Hepatocyte (in vitro differentiated cells): ENCODE measurements around the gene THRAP3. TPM values are rescaled to one million over a fixed set of nuclear protein-coding genes. Genes with fewer than 3 reads are reported as not detected.

Experiments used
- DNase-seq: peaks from one replicate; pipeline ENCODE4 v3.0.0-alpha.2; 2016; ENCODE audit warnings: low spot score
- H2AFZ ChIP-seq: fragments of 200-600 bp; sonication (generic); 2 replicates; pipeline ENCODE4 v1.6.0; 2016; ENCODE audit warnings: antibody characterized with exemption, mild to moderate bottlenecking
- H3K27ac ChIP-seq: fragments of 200-600 bp; sonication (generic); 2 replicates; pipeline ENCODE4 v1.5.1; 2016; ENCODE audit warnings: mild to moderate bottlenecking
- H3K27me3 ChIP-seq: fragments of 200-600 bp; sonication (generic); 2 replicates; pipeline ENCODE4 v1.6.1; 2016
- H3K36me3 ChIP-seq: fragments of 200-600 bp; sonication (generic); replicated peaks from 2 replicates; pipeline ENCODE4 v1.5.1; 2016; ENCODE audit warnings: low read depth; ENCODE audit not compliant: insufficient read depth
- H3K4me1 ChIP-seq: fragments of 200-600 bp; sonication (generic); 2 replicates; pipeline ENCODE4 v1.5.1; 2016; ENCODE audit warnings: mild to moderate bottlenecking, moderate library complexity; ENCODE audit not compliant: insufficient read depth
- H3K4me2 ChIP-seq: fragments of 200-600 bp; sonication (generic); 2 replicates; pipeline ENCODE4 v1.6.0; 2016
- H3K4me3 ChIP-seq: fragments of 200-600 bp; sonication (generic); 2 replicates; pipeline ENCODE4 v1.5.1; 2016; ENCODE audit warnings: mild to moderate bottlenecking
- H3K79me2 ChIP-seq: fragments of 200-600 bp; sonication (generic); 2 replicates; pipeline ENCODE4 v1.6.0; 2017; ENCODE audit warnings: mild to moderate bottlenecking
- H3K9me2 ChIP-seq: fragments of 200-600 bp; sonication (generic); replicated peaks from 2 replicates; pipeline ENCODE4 v1.6.0; 2017; ENCODE audit warnings: mild to moderate bottlenecking; ENCODE audit not compliant: insufficient read depth
- H3K9me3 ChIP-seq: fragments of 200-600 bp; sonication (generic); 2 replicates; pipeline ENCODE4 v1.5.1; 2016; ENCODE audit warnings: low read depth, mild to moderate bottlenecking
- H4K20me1 ChIP-seq: fragments of 200-600 bp; sonication (generic); 2 replicates; pipeline ENCODE4 v1.6.0; 2016; ENCODE audit warnings: mild to moderate bottlenecking; ENCODE audit not compliant: insufficient read depth, poor library complexity, severe bottlenecking
- CTCF ChIP-seq: fragments of 200-600 bp; sonication (generic); IDR thresholded peaks from 2 replicates; pipeline ENCODE4 v1.5.1; 2016; ENCODE audit warnings: antibody characterized with exemption, mild to moderate bottlenecking; ENCODE audit not compliant: poor library complexity
- EZH2 ChIP-seq: fragments of 200-600 bp; sonication (generic); IDR thresholded peaks from 2 replicates; pipeline ENCODE4 v1.6.1; 2016; ENCODE audit warnings: antibody characterized with exemption, mild to moderate bottlenecking, borderline replicate concordance
- EZH2phosphoT487 ChIP-seq: fragments of 200-600 bp; sonication (generic); IDR thresholded peaks from one replicate; pipeline ENCODE4 v1.6.1; 2018; ENCODE audit warnings: antibody characterized with exemption, mild to moderate bottlenecking, low read depth, moderate library complexity; ENCODE audit not compliant: unreplicated experiment, severe bottlenecking
- WGBS: methylation state at CpG from one replicate; pipeline ENCODE4 v1.1.6; 2016; ENCODE audit warnings: low lambda C conversion rate; ENCODE audit errors: missing lambda C conversion rate; 5-methylcytosine and 5-hydroxymethylcytosine counted together
- polyA plus RNA-seq: library from polyadenylated mRNA; unstranded; fragments of >200 nt; fragmentation: Nextera tagmentation; extraction: Ambion mirVana; gene quantifications from 2 replicates; pipeline ENCODE4 v1.2.1, GENCODE V29; 2016
- total RNA-seq: library from RNA; depleted of rRNA; stranded (reverse); fragments of >200 nt; gene quantifications from 2 replicates; pipeline ENCODE4 v1.2.3, GENCODE V29; 2014

The THRAP3 gene
- total and polyA plus RNA-seq, 2 experiments from 2014 or later, result 45.8 to 82.7 TPM

- peak; percentile 60 for DNase-seq
- Histone ChIP-seq H3K27ac (peak overlapping the region; percentile 93), H3K36me3 (no peaks in the 10 kb centered on the region), H3K4me2 (peak overlapping the region; percentile 95), H3K4me3 (no peak overlapping the region), H3K79me2 (no peaks in the 10 kb centered on the region), H2AFZ (no peak overlapping the region), H4K20me1 (no peaks in the 10 kb centered on the region), H3K9me3 (no peaks in the 10 kb centered on the region), H3K9me2 (no peaks in the 10 kb centered on the region), H3K27me3 (no peaks in the 10 kb centered on the region), H3K4me1 (peaks cover 10% of the 10 kb centered on the region)
- TF ChIP-seq EZH2phosphoT487 (no peak), CTCF (no peak), EZH2 (no peak)
- 76% methylated on average over 9 of the region's 10 CpGs for WGBS
Measured at GRCh38 chr1:36304970-36305914, 81.0 kb downstream of the THRAP3 start.

- Histone ChIP-seq H3K9me2 (no peaks in the 10 kb centered on the region), H3K9me3 (no peaks in the 10 kb centered on the region), H4K20me1 (no peaks in the 10 kb centered on the region), H3K27ac (peak overlapping the region; percentile 93), H3K79me2 (no peaks in the 10 kb centered on the region), H3K4me1 (peaks cover 10% of the 10 kb centered on the region), H3K4me2 (peak overlapping the region; percentile 95), H3K36me3 (no peaks in the 10 kb centered on the region), H3K4me3 (no peak overlapping the region), H3K27me3 (no peaks in the 10 kb centered on the region), H2AFZ (no peak overlapping the region)
- TF ChIP-seq CTCF (no peak), EZH2phosphoT487 (no peak), EZH2 (no peak)
- peak; percentile 54 for DNase-seq
- WGBS, result 36% methylated on average over 7 of the region's 7 CpGs
Measured at GRCh38 chr1:36305915-36306209, 81.6 kb downstream of the THRAP3 start.

- peak; percentile 85 for DNase-seq
- Histone ChIP-seq H3K27ac (peak within 1 kb of the TSS; percentile 93), H3K4me2 (peak within 1 kb of the TSS; percentile 95), H3K27me3 (no peaks in the 10 kb centered on the region), H3K9me3 (no peaks in the 10 kb centered on the region), H3K79me2 (no peaks in the 10 kb centered on the region), H3K36me3 (no peaks in the 10 kb centered on the region), H3K4me3 (peak within 1 kb of the TSS; percentile 35), H3K4me1 (peaks cover 10% of the 10 kb centered on the region), H2AFZ (peak within 1 kb of the TSS; percentile 49), H3K9me2 (no peaks in the 10 kb centered on the region), H4K20me1 (no peaks in the 10 kb centered on the region)
- 4% methylated on average over 57 of the region's 65 CpGs for WGBS
- TF ChIP-seq EZH2phosphoT487 (no peak), CTCF (peak; percentile 21)
Measured at GRCh38 chr1:36306210-36306901, 82.1 kb downstream of the THRAP3 start, which contains the start of gene SH3D21. TSS of gene SH3D21 (plus strand) at chr1:36306368. CDS start at chr1:36306421, 53 bp downstream.
